ENCODE data around the gene NCF4. TPM values are rescaled to one million over a fixed set of nuclear protein-coding genes. Genes with fewer than 3 reads are reported as not detected.

The NCF4 gene
- polyA plus RNA-seq, 3 donors, result 206 to 249 (median 209) TPM

- Histone ChIP-seq H3K36me3 (replicated peaks in 1 of 2; ENCODE audit: control insufficient read depth in 1 of 2, insufficient read depth in 2 of 2, low read length in 2 of 2) (peaks cover 0 to 5% of the 10 kb centered on the region in 2 donors), H3K79me2 (ENCODE audit: insufficient read depth, low read length) (peaks cover 45% of the 10 kb centered on the region), H2AFZ (ENCODE audit: insufficient read depth, low read depth, low read length, poor library complexity, severe bottlenecking) (peak overlapping the region; percentile 83), H3K4me3 (replicated peaks in 1 of 3; ENCODE audit: low read depth in 2 of 3, low read length in 3 of 3) (peak overlapping the region in 1 of 3 experiments; percentile 84), H3K27ac (ENCODE audit: low read depth in 1 of 2, low read length in 2 of 2) (peak overlapping the region; percentile 86 to 96), H3K4me2 (replicated peaks; ENCODE audit: extremely low read depth, low read length, poor library complexity, severe bottlenecking) (peak overlapping the region; percentile 94), H3K4me1 (ENCODE audit: control insufficient read depth in 1 of 2, insufficient read depth in 2 of 2, low read length in 2 of 2) (peaks cover 31 to 55% of the 10 kb centered on the region in 2 donors), H4K20me1 (ENCODE audit: insufficient read depth, low read length) (peaks cover 14% of the 10 kb centered on the region), H3K9ac (ENCODE audit: insufficient read depth, low read length, poor library complexity, severe bottlenecking) (peak overlapping the region; percentile 86), H3K9me3 (replicated peaks in 1 of 2; ENCODE audit: control insufficient read depth in 1 of 2, insufficient read depth in 1 of 2, low read length in 2 of 2) (no peaks in the 10 kb centered on the region), H3K27me3 (ENCODE audit: control insufficient read depth in 2 of 2, insufficient read depth in 2 of 2, low read length in 2 of 2) (no peaks in the 10 kb centered on the region)
- peak overlapping the region; percentile 35 to 87 for H3K4me3 Mint-ChIP-seq
- H3K27me3 Mint-ChIP-seq (ENCODE audit: low read depth in 3 of 3), result peaks cover 0 to 5% (median 1%) of the 10 kb centered on the region in 3 donors
- no peak for TF ChIP-seq CTCF (IDR thresholded peaks at IDR 0.05)
- H3K36me3 Mint-ChIP-seq, result peaks cover 12 to 20% of the 10 kb centered on the region in 2 donors
- WGBS (ENCODE audit: insufficient coverage), result 25% methylated on average over 4 of the region's 8 CpGs
- H3K9me3 Mint-ChIP-seq, result no peaks in the 10 kb centered on the region
- H3K27ac Mint-ChIP-seq, result peak overlapping the region; percentile 92 to 99 (median 97)
- peaks cover 51% of the 10 kb centered on the region for H3K4me1 Mint-ChIP-seq
- DNase-seq, result peak; percentile 64 to 75 (median 69)
- intact Hi-C loops (cut with micrococcal nuclease), result loop anchor here (5.0 to 10.0 kb wide), 3 partner anchors 41 to 62 kb away; partner anchors contain the start of gene NCF4 (in 1 of the 2)
Observed at GRCh38 chr22:36912694-36913426, 52.1 kb downstream of the NCF4 start.

- intact Hi-C loops (cut with micrococcal nuclease), result loop anchor here (5.0 to 10.0 kb wide), 3 partner anchors 41 to 61 kb away; partner anchors contain the start of gene NCF4 (in 1 of the 2)
- peaks cover 31 to 62% of the 10 kb centered on the region in 2 donors for H3K4me1 ChIP-seq (ENCODE audit: control insufficient read depth in 1 of 2, insufficient read depth in 2 of 2, low read length in 2 of 2)
- Mint-ChIP-seq H3K27ac (peak within 1 kb of the TSS; percentile 92 to 99 (median 97)), H3K36me3 (peaks cover 15 to 28% of the 10 kb centered on the region in 2 donors), H3K27me3 (ENCODE audit: low read depth in 3 of 3) (peaks cover 0 to 5% (median 0%) of the 10 kb centered on the region in 3 donors), H3K9me3 (peaks cover 0 to 4% (median 0%) of the 10 kb centered on the region in 7 donors), H3K4me1 (peaks cover 58% of the 10 kb centered on the region), H3K4me3 (peak within 1 kb of the TSS; percentile 87 to 97)
- no peaks in the 10 kb centered on the region for H3K27me3 ChIP-seq (ENCODE audit: control insufficient read depth in 2 of 2, insufficient read depth in 2 of 2, low read length in 2 of 2)
- H2AFZ ChIP-seq (ENCODE audit: insufficient read depth, low read depth, low read length, poor library complexity, severe bottlenecking), result peak within 1 kb of the TSS; percentile 83
- H3K9ac ChIP-seq (ENCODE audit: insufficient read depth, low read length, poor library complexity, severe bottlenecking), result peak within 1 kb of the TSS; percentile 86
- H3K36me3 ChIP-seq (replicated peaks in 1 of 2; ENCODE audit: control insufficient read depth in 1 of 2, insufficient read depth in 2 of 2, low read length in 2 of 2), result peaks cover 1 to 9% of the 10 kb centered on the region in 2 donors
- H3K4me2 ChIP-seq (replicated peaks; ENCODE audit: extremely low read depth, low read length, poor library complexity, severe bottlenecking), result peak within 1 kb of the TSS; percentile 94
- peaks cover 54% of the 10 kb centered on the region for H3K79me2 ChIP-seq (ENCODE audit: insufficient read depth, low read length)
- peak within 1 kb of the TSS; percentile 53 to 84 (median 63) for H3K4me3 ChIP-seq (replicated peaks in 1 of 3; ENCODE audit: low read depth in 2 of 3, low read length in 3 of 3)
- DNase-seq, result peak; percentile 85 to 96 (median 92)
- H4K20me1 ChIP-seq (ENCODE audit: insufficient read depth, low read length), result peaks cover 15% of the 10 kb centered on the region
- peak within 1 kb of the TSS; percentile 86 to 96 for H3K27ac ChIP-seq (ENCODE audit: low read depth in 1 of 2, low read length in 2 of 2)
- WGBS (ENCODE audit: insufficient coverage), result 28% methylated on average over 13 of the region's 18 CpGs
- no peak for TF ChIP-seq CTCF (IDR thresholded peaks at IDR 0.05)
- H3K9me3 ChIP-seq (replicated peaks in 1 of 2; ENCODE audit: control insufficient read depth in 1 of 2, insufficient read depth in 1 of 2, low read length in 2 of 2), result peaks cover 0 to 2% of the 10 kb centered on the region in 2 donors
Observed at GRCh38 chr22:36913427-36914389, 52.9 kb downstream of the NCF4 start, which contains the start of gene CSF2RB. TSS of gene CSF2RB (plus strand) at chr22:36913628. CDS start at chr22:36922208, 8,580 bp downstream.

Measured in CD14-positive monocyte (primary cell).